Breast epithelium (tissue), 3 donors: Measurements from ENCODE around the gene TBC1D1.

Source experiments
- POLR2A ChIP-seq: fragments of 450-650 bp; IDR thresholded peaks from one replicate; pipeline ENCODE4 v1.6.1; 2016; ENCODE audit warnings: antibody characterized with exemption, mild to moderate bottlenecking, moderate library complexity
- POLR2AphosphoS5 ChIP-seq, 3 donors: sonication (generic); formaldehyde crosslinking; IDR thresholded peaks; one replicate each; pipeline ENCODE4 v1.6.1; 2017; ENCODE audit warnings: antibody characterized with exemption in 3 of 3
- TF ChIP-seq, protein P1 (sequence below), 3 donors: fragments of 450-650 bp; IDR thresholded peaks; one replicate each; pipeline ENCODE4 v1.5.1; 2016 to 2017; ENCODE audit warnings: antibody characterized with exemption in 3 of 3, mild to moderate bottlenecking in 3 of 3, moderate library complexity in 3 of 3

DNA sequence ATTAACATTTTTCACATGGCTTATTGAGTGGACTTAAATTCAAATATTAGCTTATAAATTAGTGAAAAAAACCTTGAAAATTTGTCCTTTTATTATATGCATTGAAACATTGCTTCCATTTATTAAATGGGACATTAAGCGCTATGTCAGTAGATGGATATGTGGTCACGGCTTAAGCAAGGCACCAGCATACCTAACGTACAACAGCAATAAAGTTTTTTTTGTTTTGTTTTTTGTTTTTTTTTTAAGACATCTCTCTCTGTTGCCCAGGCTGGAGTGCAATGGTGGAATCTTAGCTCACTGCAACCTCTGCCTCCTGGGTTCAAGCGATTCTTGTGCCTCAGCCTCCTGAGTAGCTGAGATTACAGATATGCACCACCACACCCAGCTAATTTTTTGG, 32.8 kb upstream of the TBC1D1 start:
- TF ChIP-seq POLR2AphosphoS5 (IDR thresholded peaks at IDR 0.05) (no peak), POLR2A (no peak)
- TF ChIP-seq, protein P1, sequence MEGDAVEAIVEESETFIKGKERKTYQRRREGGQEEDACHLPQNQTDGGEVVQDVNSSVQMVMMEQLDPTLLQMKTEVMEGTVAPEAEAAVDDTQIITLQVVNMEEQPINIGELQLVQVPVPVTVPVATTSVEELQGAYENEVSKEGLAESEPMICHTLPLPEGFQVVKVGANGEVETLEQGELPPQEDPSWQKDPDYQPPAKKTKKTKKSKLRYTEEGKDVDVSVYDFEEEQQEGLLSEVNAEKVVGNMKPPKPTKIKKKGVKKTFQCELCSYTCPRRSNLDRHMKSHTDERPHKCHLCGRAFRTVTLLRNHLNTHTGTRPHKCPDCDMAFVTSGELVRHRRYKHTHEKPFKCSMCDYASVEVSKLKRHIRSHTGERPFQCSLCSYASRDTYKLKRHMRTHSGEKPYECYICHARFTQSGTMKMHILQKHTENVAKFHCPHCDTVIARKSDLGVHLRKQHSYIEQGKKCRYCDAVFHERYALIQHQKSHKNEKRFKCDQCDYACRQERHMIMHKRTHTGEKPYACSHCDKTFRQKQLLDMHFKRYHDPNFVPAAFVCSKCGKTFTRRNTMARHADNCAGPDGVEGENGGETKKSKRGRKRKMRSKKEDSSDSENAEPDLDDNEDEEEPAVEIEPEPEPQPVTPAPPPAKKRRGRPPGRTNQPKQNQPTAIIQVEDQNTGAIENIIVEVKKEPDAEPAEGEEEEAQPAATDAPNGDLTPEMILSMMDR (IDR thresholded peaks at IDR 0.05) = no peak
